Mesothelial cell of epicardium (in vitro differentiated cells): ENCODE measurements around the gene SBF2. TPM values are rescaled to one million over a fixed set of nuclear protein-coding genes. Genes with fewer than 3 reads are reported as not detected.

ENCODE experiments used
- DNase-seq, 2 experiments: peaks; one replicate each; pipeline ENCODE4 v3.0.0; 2021; ENCODE audit warnings: low spot score in 2 of 2; ENCODE audit not compliant: unreplicated experiment in 2 of 2
- H3K27ac Mint-ChIP-seq: 2 replicates; pipeline ENCODE4 v1.8.0; 2021; ENCODE audit warnings: mixed read lengths
- H3K27me3 Mint-ChIP-seq: 2 replicates; pipeline ENCODE4 v1.8.0; 2021; ENCODE audit warnings: low read depth, mixed read lengths
- H3K36me3 Mint-ChIP-seq: 2 replicates; pipeline ENCODE4 v1.8.0; 2021; ENCODE audit warnings: mixed read lengths
- H3K4me1 Mint-ChIP-seq: 2 replicates; pipeline ENCODE4 v1.8.0; 2021; ENCODE audit warnings: mixed read lengths
- H3K4me3 Mint-ChIP-seq: 2 replicates; pipeline ENCODE4 v1.8.0; 2021; ENCODE audit warnings: mild to moderate bottlenecking, moderate library complexity, mixed read lengths
- H3K9me3 Mint-ChIP-seq: 2 replicates; pipeline ENCODE4 v1.8.0; 2021; ENCODE audit warnings: mixed read lengths
- CTCF ChIP-seq: fragments of 200-600 bp; sonication (generic); IDR thresholded peaks from one replicate; pipeline ENCODE4 v1.5.0; 2021; ENCODE audit warnings: antibody characterized with exemption; ENCODE audit not compliant: unreplicated experiment
- total RNA-seq: library from RNA; stranded (reverse); gene quantifications from 3 replicates; pipeline ENCODE4 v1.2.1, GENCODE V29; 2021

SBF2 gene
- total RNA-seq, 1 donor from 2014 or later: 58.4 TPM

DNA sequence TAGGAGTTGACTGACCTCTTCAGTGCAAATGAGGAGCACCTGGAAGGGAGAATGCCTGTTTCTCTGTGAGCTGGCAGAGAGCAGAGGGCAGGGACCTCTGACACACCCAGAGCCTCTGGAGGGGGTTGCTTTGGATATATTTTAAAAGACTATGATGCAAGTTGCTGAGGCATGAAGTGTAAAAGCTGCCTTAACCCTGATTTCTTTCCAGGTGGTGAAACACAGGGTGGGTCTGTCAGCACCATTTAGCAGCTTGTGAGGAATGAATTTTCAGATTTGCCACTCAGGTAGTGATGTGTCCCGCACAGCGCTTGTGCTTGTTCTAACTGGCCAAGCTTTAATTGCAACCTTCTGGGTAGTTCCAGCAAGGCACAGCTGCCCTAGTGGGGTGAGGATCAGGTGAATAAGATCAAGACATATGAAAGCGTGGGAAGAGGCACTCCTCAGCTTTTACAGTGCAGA lies 540.0 kb downstream of the SBF2 start:
- Mint-ChIP-seq H3K4me3 (no peak overlapping the region), H3K27ac (peak overlapping the region; percentile 58)
- no peak for TF ChIP-seq CTCF

DNA sequence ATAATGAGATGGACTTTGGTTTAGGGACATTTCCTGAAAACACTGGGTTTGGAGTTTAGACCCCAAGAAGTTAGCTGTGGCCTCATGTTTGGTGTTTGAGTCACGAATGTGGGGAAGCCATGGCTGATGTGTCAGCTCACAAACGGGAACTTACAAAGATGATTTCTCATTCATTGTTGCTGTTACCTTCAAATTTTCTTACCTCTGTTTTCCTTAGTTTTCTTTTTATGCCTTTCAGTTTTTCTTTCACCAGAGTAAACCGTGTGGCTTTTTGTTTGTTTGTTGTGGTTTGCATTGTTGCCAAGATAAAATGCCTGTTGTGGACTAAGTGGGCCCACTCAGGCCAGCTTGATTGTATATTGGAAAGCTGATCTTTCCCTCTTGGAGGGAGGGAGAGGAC lies 541.0 kb downstream of the SBF2 start:
- no peak overlapping the region for H3K27ac Mint-ChIP-seq
- peaks cover 10% of the 10 kb centered on the region for H3K36me3 Mint-ChIP-seq
- no peaks in the 10 kb centered on the region for H3K27me3 Mint-ChIP-seq
- peaks cover 19% of the 10 kb centered on the region for H3K4me1 Mint-ChIP-seq
- no peak for TF ChIP-seq CTCF
- DNase-seq: no peak
- H3K4me3 Mint-ChIP-seq: no peak overlapping the region
- no peaks in the 10 kb centered on the region for H3K9me3 Mint-ChIP-seq

More for the DNA sequence above, 540.0 kb downstream of the SBF2 start:
- H3K36me3 Mint-ChIP-seq: peaks cover 10% of the 10 kb centered on the region
- no peak for DNase-seq
- H3K9me3 Mint-ChIP-seq: no peaks in the 10 kb centered on the region
- no peaks in the 10 kb centered on the region for H3K27me3 Mint-ChIP-seq
- peaks cover 20% of the 10 kb centered on the region for H3K4me1 Mint-ChIP-seq

DNA sequence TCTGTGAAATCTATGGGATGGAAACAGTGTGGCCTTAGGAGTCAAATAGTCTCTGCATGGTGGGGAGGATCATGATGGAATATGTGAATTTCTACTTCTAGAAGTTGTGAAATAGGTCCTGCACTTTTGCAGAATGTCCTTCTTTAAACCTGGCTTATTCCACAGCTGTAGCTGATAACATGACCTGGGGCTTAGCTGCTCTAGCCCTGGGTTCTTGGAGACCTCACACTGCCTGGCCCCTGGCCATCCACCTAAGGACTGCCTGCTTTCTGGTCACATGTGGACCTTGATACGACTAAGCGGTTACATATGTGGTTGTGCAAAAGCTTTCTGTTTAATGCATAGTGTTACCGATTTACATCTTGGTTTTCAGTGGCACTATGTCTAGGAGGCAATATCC lies 541.9 kb downstream of the SBF2 start:
- no peaks in the 10 kb centered on the region for H3K9me3 Mint-ChIP-seq
- no peak overlapping the region for H3K27ac Mint-ChIP-seq
- peaks cover 10% of the 10 kb centered on the region for H3K36me3 Mint-ChIP-seq
- peaks cover 15% of the 10 kb centered on the region for H3K4me1 Mint-ChIP-seq
- DNase-seq: no peak
- TF ChIP-seq CTCF: no peak
- no peak overlapping the region for H3K4me3 Mint-ChIP-seq
- no peaks in the 10 kb centered on the region for H3K27me3 Mint-ChIP-seq

- no peak for DNase-seq
- TF ChIP-seq CTCF: no peak
- Mint-ChIP-seq H3K36me3 (peaks cover 10% of the 10 kb centered on the region), H3K27me3 (no peaks in the 10 kb centered on the region), H3K27ac (no peak overlapping the region), H3K4me3 (no peak overlapping the region), H3K4me1 (peaks cover 6% of the 10 kb centered on the region), H3K9me3 (no peaks in the 10 kb centered on the region)
Observed at GRCh38 chr11:9750551-9750950, 543.5 kb downstream of the SBF2 start.

DNA sequence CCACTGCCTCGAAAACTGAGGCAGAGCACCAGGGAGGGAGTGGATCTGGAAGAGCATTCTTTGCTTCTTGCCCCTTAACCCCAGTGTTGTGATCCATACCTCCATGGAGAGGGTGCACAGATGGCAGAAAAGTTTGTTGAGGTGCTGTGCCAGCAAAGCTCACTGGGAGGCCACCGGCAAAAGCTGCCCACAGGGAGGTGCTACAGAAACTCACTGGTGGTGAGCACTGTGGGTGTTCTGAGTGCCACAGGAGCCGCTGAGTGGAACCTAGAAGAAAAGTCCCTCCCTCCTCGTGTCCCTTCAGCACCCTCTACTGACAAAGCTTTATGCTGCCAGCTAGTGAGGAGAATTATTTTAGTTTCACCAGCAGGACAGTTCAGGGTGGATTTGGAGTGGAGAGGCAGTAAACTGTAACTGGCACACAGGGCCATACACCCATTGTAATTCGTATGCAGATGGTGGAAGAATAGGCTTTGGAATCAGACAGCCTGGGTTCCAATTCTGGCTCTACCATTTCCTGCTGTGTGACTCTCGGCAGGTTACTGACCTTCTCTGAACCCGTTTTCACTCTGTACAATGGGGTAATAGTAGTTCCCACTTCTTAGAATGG lies 545.6 kb downstream of the SBF2 start:
- Mint-ChIP-seq H3K27me3 (no peaks in the 10 kb centered on the region), H3K27ac (peak overlapping the region; percentile 45), H3K4me3 (no peak overlapping the region), H3K9me3 (no peaks in the 10 kb centered on the region), H3K4me1 (peaks cover 8% of the 10 kb centered on the region), H3K36me3 (peaks cover 12% of the 10 kb centered on the region)
- no peak for DNase-seq
- TF ChIP-seq CTCF: peak; percentile 22
